IMR-90 (cell line): ENCODE results near the gene ARRB1. TPM values are rescaled to one million over a fixed set of nuclear protein-coding genes. Genes with fewer than 3 reads are reported as not detected.

Experiments
- ATAC-seq: fragments of 200-7000 bp; cut with Tn5 transposase; 2 replicates; pipeline ENCODE4 v1.9.1; 2020; ENCODE audit warnings: low read depth, mild to moderate bottlenecking, moderate library complexity
- BruUV-seq: library from RNA; stranded (reverse); fragments of 400-500 nt; replicated peaks from 2 replicates; lab custom pipeline; 2021; lab: Mats Ljungman, UMichigan
- CTCF ChIA-PET: fragments of 300-600 bp; formaldehyde crosslinking; extraction: SDS; loops from one replicate; lab custom pipeline; 2021; ENCODE audit warnings: antibody characterized with exemption; lab: Yijun Ruan, JAX
- POLR2A ChIA-PET: fragments of 300-600 bp; sonication (Branson Sonifier 250); formaldehyde crosslinking; loops from one replicate; lab custom pipeline; 2022; ENCODE audit warnings: antibody characterized with exemption; ENCODE audit not compliant: unreplicated experiment; lab: Charles Lee
- DNase-seq: peaks from one replicate; pipeline ENCODE4 v3.0.0; 2013
- H2AFZ ChIP-seq: replicated peaks from 2 replicates; pipeline ENCODE3; 2013; ENCODE audit warnings: low read length, mild to moderate bottlenecking; ENCODE audit not compliant: poor library complexity
- H2AK5ac ChIP-seq: 2 replicates; pipeline ENCODE4 v1.6.1; 2013; ENCODE audit warnings: low read depth, low read length, inconsistent platforms
- H2AK9ac ChIP-seq: replicated peaks from 2 replicates; pipeline ENCODE3; 2013; ENCODE audit warnings: mild to moderate bottlenecking, low read depth, low read length, moderate library complexity; ENCODE audit not compliant: poor library complexity
- H2BK120ac ChIP-seq: 2 replicates; pipeline ENCODE4 v1.6.1; 2013; ENCODE audit warnings: low read depth, low read length, inconsistent platforms
- H2BK15ac ChIP-seq: 3 replicates; pipeline ENCODE4 v1.6.1; 2013; ENCODE audit warnings: low read depth, low read length, inconsistent platforms
- H2BK20ac ChIP-seq: 2 replicates; pipeline ENCODE4 v1.6.1; 2013; ENCODE audit warnings: low read depth, mild to moderate bottlenecking, inconsistent platforms, low read length, moderate library complexity
- H2BK5ac ChIP-seq: 2 replicates; pipeline ENCODE4 v1.6.1; 2013; ENCODE audit warnings: mild to moderate bottlenecking, low read depth, low read length, inconsistent platforms; ENCODE audit not compliant: poor library complexity, severe bottlenecking
- H3K14ac ChIP-seq: replicated peaks from 2 replicates; pipeline ENCODE4 v1.6.1; 2013; ENCODE audit warnings: low read depth, low read length, inconsistent platforms
- H3K18ac ChIP-seq: 2 replicates; pipeline ENCODE4 v1.6.1; 2013; ENCODE audit warnings: low read depth, low read length, control low read depth
- H3K23ac ChIP-seq: 2 replicates; pipeline ENCODE4 v1.6.1; 2013; ENCODE audit warnings: low read depth, low read length, inconsistent platforms
- H3K27ac ChIP-seq: 2 replicates; pipeline ENCODE4 v1.5.1; 2013; ENCODE audit warnings: mild to moderate bottlenecking, control low read depth, low read length; ENCODE audit not compliant: insufficient read depth
- H3K27me3 ChIP-seq: 2 replicates; pipeline ENCODE4 v1.6.1; 2013; ENCODE audit warnings: low read length; ENCODE audit not compliant: control insufficient read depth, insufficient read depth
- H3K36me3 ChIP-seq: 2 replicates; pipeline ENCODE4 v1.6.1; 2013; ENCODE audit warnings: low read length, mixed read lengths; ENCODE audit not compliant: control insufficient read depth, insufficient read depth
- H3K4ac ChIP-seq: 2 replicates; pipeline ENCODE4 v1.6.1; 2013; ENCODE audit warnings: low read depth, low read length, inconsistent platforms
- H3K4me1 ChIP-seq: 2 replicates; pipeline ENCODE4 v1.6.1; 2013; ENCODE audit warnings: low read length, mixed read lengths; ENCODE audit not compliant: control insufficient read depth, insufficient read depth
- H3K4me2 ChIP-seq: 2 replicates; pipeline ENCODE4 v1.6.1; 2013; ENCODE audit warnings: low read depth, mild to moderate bottlenecking, control low read depth, low read length, moderate library complexity
- H3K4me3 ChIP-seq: 2 replicates; pipeline ENCODE4 v1.5.1; 2013; ENCODE audit warnings: low read depth, mild to moderate bottlenecking, control low read depth, low read length, moderate library complexity; ENCODE audit not compliant: insufficient read depth
- H3K56ac ChIP-seq: 2 replicates; pipeline ENCODE4 v1.6.1; 2013; ENCODE audit warnings: low read length, inconsistent platforms; ENCODE audit not compliant: insufficient read depth; ENCODE audit errors: extremely low read depth
- H3K79me1 ChIP-seq, 2 experiments: 2 replicates each; pipeline ENCODE4 v1.6.1; 2013; ENCODE audit warnings: low read length in 2 of 2, inconsistent platforms in 1 of 2, low read depth in 1 of 2
- H3K9ac ChIP-seq: 2 replicates; pipeline ENCODE4 v1.6.1; 2013; ENCODE audit warnings: low read depth, low read length, control low read depth
- H3K9me1 ChIP-seq: 2 replicates; pipeline ENCODE4 v1.6.1; 2013; ENCODE audit warnings: low read length, inconsistent platforms; ENCODE audit not compliant: insufficient read depth
- H3K9me3 ChIP-seq: 2 replicates; pipeline ENCODE4 v1.6.1; 2013; ENCODE audit warnings: low read length; ENCODE audit not compliant: control insufficient read depth, insufficient read depth
- H4K20me1 ChIP-seq: 2 replicates; pipeline ENCODE4 v1.6.1; 2013; ENCODE audit warnings: low read length, inconsistent platforms; ENCODE audit not compliant: insufficient read depth
- H4K5ac ChIP-seq: 2 replicates; pipeline ENCODE4 v1.6.1; 2013; ENCODE audit warnings: mild to moderate bottlenecking, low read depth, low read length, control low read depth
- H4K8ac ChIP-seq, 2 experiments: 2 replicates each; pipeline ENCODE4 v1.6.1; 2013; ENCODE audit warnings: low read depth in 2 of 2, low read length in 2 of 2, control low read depth in 1 of 2, inconsistent platforms in 1 of 2
- H4K91ac ChIP-seq: 2 replicates; pipeline ENCODE4 v1.6.1; 2013; ENCODE audit warnings: low read depth, low read length, inconsistent platforms; ENCODE audit not compliant: insufficient read depth
- MAFK ChIP-seq: IDR thresholded peaks from 2 replicates; pipeline ENCODE4 v1.6.1; 2012; ENCODE audit warnings: low read depth, low read length, improper control_type of control experiment
- MXI1 ChIP-seq: IDR thresholded peaks from 2 replicates; pipeline ENCODE4 v1.6.1; 2012; ENCODE audit warnings: low read depth, mild to moderate bottlenecking, low read length, moderate library complexity, borderline replicate concordance
- SMC3 ChIP-seq: fragments of 150-350 bp; IDR thresholded peaks from 2 replicates; pipeline ENCODE4 v1.6.1; 2016; ENCODE audit warnings: low read depth, mild to moderate bottlenecking, antibody characterized with exemption, low read length, moderate library complexity
- WGBS, 2 experiments: methylation state at CpG; one replicate each; pipeline versions ENCODE4 v1.1.5 to v1.1.7; 2013; ENCODE audit warnings: missing lambda C conversion rate in 2 of 2; ENCODE audit not compliant: insufficient read length in 1 of 2; ENCODE audit errors: extremely low coverage in 2 of 2; 5-methylcytosine and 5-hydroxymethylcytosine counted together
- dilution Hi-C: fragments of 300-500 bp; cut with HindIII; formaldehyde crosslinking; loops from one replicate; pipeline ENCODE4 v1.14.3; 2018; ENCODE audit warnings: low sequenced_read_pairs; ENCODE audit not compliant: unreplicated experiment
- in situ Hi-C: fragments of 300-500 bp; cut with MboI; formaldehyde crosslinking; loops from 3 replicates; pipeline ENCODE4 v1.14.3; 2019; ENCODE audit warnings: low sequenced_read_pairs, inconsistent platforms, mixed read lengths
- intact Hi-C: fragments of 100-400 bp; cut with micrococcal nuclease; formaldehyde crosslinking; loops from 2 replicates; pipeline ENCODE4 v1.10.0; 2022
- polyA plus RNA-seq, 3 experiments: library from polyadenylated mRNA; depleted of rRNA; stranded (reverse); fragments of >200 nt; gene quantifications; 2 replicates each; pipeline ENCODE4 v1.2.3, GENCODE V29; 2012; ENCODE audit warnings: low replicate concordance in 1 of 3
- total RNA-seq: library from RNA; depleted of rRNA; stranded (reverse); fragments of >200 nt; gene quantifications from 2 replicates; pipeline ENCODE4 v1.2.3, GENCODE V29; 2012

Gene ARRB1
- total and polyA plus RNA-seq, 2 of the 4 experiments (the other 2 are of a cell fraction), result 11.0 to 17.4 TPM

- DNase-seq (no peak), ATAC-seq (no peak)
- dilution Hi-C loops, result no loop called here
- Histone ChIP-seq H2BK15ac (no peak overlapping the region), H2BK20ac (no peak overlapping the region), H2BK120ac (no peak overlapping the region), H3K9ac (no peak overlapping the region), H3K4me3 (no peak overlapping the region), H3K4me2 (no peak overlapping the region), H3K23ac (no peak overlapping the region), H3K79me1 (no peaks in the 10 kb centered on the region), H3K4me1 (no peaks in the 10 kb centered on the region), H3K14ac (no peak overlapping the region), H3K56ac (no peak overlapping the region), H2AK9ac (no peak overlapping the region), H3K36me3 (peaks cover 4% of the 10 kb centered on the region; the same call in 1 of the 2 replicates), H3K27ac (no peak overlapping the region), H4K5ac (no peak overlapping the region), H3K18ac (no peak overlapping the region), H4K8ac (no peak overlapping the region), H3K9me3 (no peaks in the 10 kb centered on the region), H3K4ac (no peak overlapping the region), H2AK5ac (no peak overlapping the region), H4K20me1 (no peaks in the 10 kb centered on the region; the same call in 1 of the 2 replicates), H3K9me1 (no peaks in the 10 kb centered on the region; the same call in 1 of the 2 replicates), H2BK5ac (no peak overlapping the region), H4K91ac (no peak overlapping the region), H3K27me3 (peaks cover 16% of the 10 kb centered on the region), H2AFZ (no peak overlapping the region)
- intact Hi-C loops, result no loop called here
- ChIA-PET POLR2A (no interaction called here), CTCF (interaction anchor here (1.6 kb wide), 1 partner anchor 14 kb away, joined by 3 read pairs; no protein-coding TSS in a partner anchor)
- no peak for TF ChIP-seq MXI1
- TF ChIP-seq SMC3, result no peak
- no peak for TF ChIP-seq MAFK
- BruUV-seq, result no TSS peak
- 88% methylated on average over 3 of the region's 6 CpGs; no CpG with 5 or more reads in 1 of the 2 experiments for WGBS, 2 experiments
- in situ Hi-C loops, result no loop called here
These were observed 89.5 kb downstream of the ARRB1 start for GRCh38 chr11:75261902-75262361.
